WTC11 (cell line): ENCODE data around the gene FGF16. TPM values are rescaled to one million over a fixed set of nuclear protein-coding genes. Genes with fewer than 3 reads are reported as not detected.

Source experiments
- ATAC-seq: fragments of 200-7000 bp; cut with Tn5 transposase; 2 replicates; pipeline ENCODE4 v1.10.0; 2021; ENCODE audit warnings: mild to moderate bottlenecking, moderate library complexity
- CTCF ChIA-PET: fragments of 300-600 bp; sonication (Branson Sonifier 250); formaldehyde crosslinking; loops from one replicate; lab custom pipeline; 2021; ENCODE audit warnings: antibody characterized with exemption; lab: Charles Lee
- POLR2A ChIA-PET: fragments of 350-600 bp; sonication (Branson Sonifier 250); formaldehyde crosslinking; loops from one replicate; lab custom pipeline; 2021; ENCODE audit warnings: antibody characterized with exemption; lab: Charles Lee
- DNase-seq: peaks from one replicate; pipeline ENCODE4 v3.0.0; 2021; ENCODE audit warnings: low spot score
- H3K27ac Mint-ChIP-seq: 2 replicates; pipeline ENCODE4 v1.8.0; 2021; ENCODE audit warnings: mixed read lengths
- H3K27me3 Mint-ChIP-seq: 2 replicates; pipeline ENCODE4 v1.8.0; 2021; ENCODE audit warnings: low read depth, mild to moderate bottlenecking, moderate library complexity, mixed read lengths
- H3K36me3 Mint-ChIP-seq: 2 replicates; pipeline ENCODE4 v1.8.0; 2021; ENCODE audit warnings: mixed read lengths
- H3K4me1 Mint-ChIP-seq: 2 replicates; pipeline ENCODE4 v1.8.0; 2022; ENCODE audit warnings: mixed read lengths
- H3K4me3 Mint-ChIP-seq: 2 replicates; pipeline ENCODE4 v1.8.0; 2021; ENCODE audit warnings: mild to moderate bottlenecking, moderate library complexity, mixed read lengths
- H3K9me3 Mint-ChIP-seq: 2 replicates; pipeline ENCODE4 v1.8.0; 2021; ENCODE audit warnings: mixed read lengths
- GABPB1 ChIP-seq: sonication (generic); formaldehyde crosslinking; IDR thresholded peaks from 2 replicates; pipeline ENCODE4 v1.8.1; 2023; ENCODE audit warnings: mild to moderate bottlenecking, missing genetic modification reagents
- JAZF1 ChIP-seq: fragments of 250-450 bp; sonication (Bioruptor Pico); IDR thresholded peaks from 2 replicates; pipeline ENCODE4 v1.9.0; 2021; ENCODE audit warnings: moderate library complexity, mild to moderate bottlenecking, inconsistent platforms
- KAT7 ChIP-seq: sonication (generic); formaldehyde crosslinking; IDR thresholded peaks from 2 replicates; pipeline ENCODE4 v1.8.1; 2023; ENCODE audit warnings: missing genetic modification reagents, mild to moderate bottlenecking, borderline replicate concordance
- MXD4 ChIP-seq: fragments of 250-450 bp; sonication (Bioruptor Pico); IDR thresholded peaks from 2 replicates; pipeline ENCODE4 v1.8.0; 2021; ENCODE audit warnings: mild to moderate bottlenecking, moderate library complexity, borderline replicate concordance
- MYBL2 ChIP-seq: sonication (generic); formaldehyde crosslinking; IDR thresholded peaks from 2 replicates; pipeline ENCODE4 v1.8.1; 2023; ENCODE audit warnings: mild to moderate bottlenecking, moderate library complexity, missing genetic modification reagents
- NFATC4 ChIP-seq: fragments of 250-450 bp; sonication (Bioruptor Pico); IDR thresholded peaks from 2 replicates; pipeline ENCODE4 v1.9.0; 2021; ENCODE audit warnings: mild to moderate bottlenecking
- NFE2L1 ChIP-seq: sonication (generic); formaldehyde crosslinking; IDR thresholded peaks from 2 replicates; pipeline ENCODE4 v1.8.1; 2023; ENCODE audit warnings: missing genetic modification reagents
- NR2C2 ChIP-seq: sonication (generic); formaldehyde crosslinking; IDR thresholded peaks from 2 replicates; pipeline ENCODE4 v1.8.0; 2022; ENCODE audit warnings: mild to moderate bottlenecking, missing genetic modification reagents
- OVOL2 ChIP-seq: fragments of 250-450 bp; sonication (Bioruptor Pico); IDR thresholded peaks from 2 replicates; pipeline ENCODE4 v1.9.0; 2021; ENCODE audit warnings: mild to moderate bottlenecking, borderline replicate concordance
- SMAD4 ChIP-seq: sonication (generic); formaldehyde crosslinking; IDR thresholded peaks from 2 replicates; pipeline ENCODE4 v1.8.0; 2022; ENCODE audit warnings: mild to moderate bottlenecking, missing genetic modification reagents
- SOX15 ChIP-seq: fragments of 250-450 bp; sonication (Bioruptor Pico); IDR thresholded peaks from 2 replicates; pipeline ENCODE4 v1.9.0; 2021; ENCODE audit warnings: mild to moderate bottlenecking
- ZNF317 ChIP-seq: sonication (generic); formaldehyde crosslinking; IDR thresholded peaks from 2 replicates; pipeline ENCODE4 v1.8.1; 2023; ENCODE audit warnings: low read depth, mild to moderate bottlenecking, moderate library complexity, missing genetic modification reagents, borderline replicate concordance
- ZNF396 ChIP-seq: fragments of 250-450 bp; sonication (Bioruptor Pico); IDR thresholded peaks from 2 replicates; pipeline ENCODE4 v1.8.0; 2021; ENCODE audit warnings: mild to moderate bottlenecking, moderate library complexity, borderline replicate concordance
- ZNF671 ChIP-seq: fragments of 250-450 bp; sonication (Bioruptor Pico); IDR thresholded peaks from 2 replicates; pipeline ENCODE4 v1.8.0; 2021; ENCODE audit warnings: mild to moderate bottlenecking
- total RNA-seq: library from RNA; stranded (reverse); gene quantifications from 3 replicates; pipeline ENCODE4 v1.2.3, GENCODE V29; 2021
- TF ChIP-seq, protein P1 (sequence below): sonication (generic); formaldehyde crosslinking; IDR thresholded peaks from 2 replicates; pipeline ENCODE4 v1.8.1; 2022; ENCODE audit warnings: low read depth, missing genetic modification reagents, borderline replicate concordance
- TF ChIP-seq, protein P2 (sequence below): sonication (generic); formaldehyde crosslinking; conservative IDR thresholded peaks from 2 replicates; pipeline ENCODE4 v1.8.1; 2022; ENCODE audit warnings: mild to moderate bottlenecking, missing genetic modification reagents
- TF ChIP-seq, protein P3 (sequence below): sonication (generic); formaldehyde crosslinking; IDR thresholded peaks from 2 replicates; pipeline ENCODE4 v1.8.0; 2022; ENCODE audit warnings: mild to moderate bottlenecking, missing genetic modification reagents
- TF ChIP-seq, protein P4 (sequence below): sonication (generic); formaldehyde crosslinking; IDR thresholded peaks from 2 replicates; pipeline ENCODE4 v1.8.0; 2022; ENCODE audit warnings: mild to moderate bottlenecking, missing genetic modification reagents
- TF ChIP-seq, protein P5 (sequence below): sonication (generic); formaldehyde crosslinking; IDR thresholded peaks from 2 replicates; pipeline ENCODE4 v1.8.1; 2023; ENCODE audit warnings: mild to moderate bottlenecking, moderate library complexity, missing genetic modification reagents
- TF ChIP-seq, protein P6 (sequence below): sonication (generic); formaldehyde crosslinking; IDR thresholded peaks from 2 replicates; pipeline ENCODE4 v1.8.0; 2023; ENCODE audit warnings: missing genetic modification reagents
- TF ChIP-seq, protein P7 (sequence below): fragments of 250-450 bp; sonication (Bioruptor Pico); IDR thresholded peaks from 2 replicates; pipeline ENCODE4 v1.9.0; 2021; ENCODE audit warnings: mild to moderate bottlenecking
- TF ChIP-seq, protein P8 (sequence below): fragments of 250-450 bp; sonication (Bioruptor Pico); IDR thresholded peaks from 2 replicates; pipeline ENCODE4 v1.8.0; 2021; ENCODE audit warnings: mild to moderate bottlenecking

Gene FGF16
- total RNA-seq, 1 experiment from 2014 or later, result 1.6 TPM

DNA sequence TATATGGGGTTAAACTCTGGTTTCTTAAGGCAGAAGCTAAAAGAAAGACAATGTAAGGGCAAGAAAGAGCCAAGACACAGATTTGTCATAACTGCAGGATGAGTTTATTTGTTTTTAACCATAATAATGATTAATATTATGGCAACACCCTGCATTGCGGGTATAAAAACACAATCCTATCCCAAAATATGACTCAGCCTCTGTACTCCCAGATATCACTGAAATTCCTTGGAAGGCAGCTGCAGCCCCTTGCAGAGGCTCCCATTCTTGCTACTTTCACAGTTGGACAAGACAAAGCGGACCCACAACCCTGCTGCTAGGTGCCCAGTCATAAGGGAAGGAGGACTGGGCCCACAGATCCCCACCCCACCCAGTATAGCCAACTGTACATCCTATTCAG is 20.4 kb upstream of the FGF16 start:
- CTCF ChIA-PET, result no interaction called here
- no peak for ATAC-seq

DNA sequence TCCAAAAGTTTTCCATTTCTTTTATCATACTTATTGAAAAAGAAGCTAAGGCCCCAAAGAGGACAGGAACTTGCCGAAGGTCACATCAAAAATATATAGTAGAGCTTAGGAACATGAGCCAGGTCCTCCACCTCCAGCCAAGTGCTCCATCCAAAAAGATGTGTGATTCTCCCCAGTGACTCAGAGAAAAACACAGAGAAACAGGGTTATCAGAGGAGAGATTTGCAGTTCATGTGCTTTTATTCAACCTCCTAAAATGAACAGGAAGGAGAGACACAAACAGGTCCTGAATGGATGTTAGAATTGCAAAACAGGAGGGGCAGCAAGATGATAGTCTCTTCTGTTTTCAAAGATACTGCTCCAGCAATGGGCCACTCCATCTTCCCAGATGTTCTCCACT is 19.6 kb upstream of the FGF16 start:
- TF ChIP-seq NR2C2 (no peak), MYBL2 (CRISPR knock-in tag) (no peak), MXD4 (no peak)
- TF ChIP-seq, protein P1, sequence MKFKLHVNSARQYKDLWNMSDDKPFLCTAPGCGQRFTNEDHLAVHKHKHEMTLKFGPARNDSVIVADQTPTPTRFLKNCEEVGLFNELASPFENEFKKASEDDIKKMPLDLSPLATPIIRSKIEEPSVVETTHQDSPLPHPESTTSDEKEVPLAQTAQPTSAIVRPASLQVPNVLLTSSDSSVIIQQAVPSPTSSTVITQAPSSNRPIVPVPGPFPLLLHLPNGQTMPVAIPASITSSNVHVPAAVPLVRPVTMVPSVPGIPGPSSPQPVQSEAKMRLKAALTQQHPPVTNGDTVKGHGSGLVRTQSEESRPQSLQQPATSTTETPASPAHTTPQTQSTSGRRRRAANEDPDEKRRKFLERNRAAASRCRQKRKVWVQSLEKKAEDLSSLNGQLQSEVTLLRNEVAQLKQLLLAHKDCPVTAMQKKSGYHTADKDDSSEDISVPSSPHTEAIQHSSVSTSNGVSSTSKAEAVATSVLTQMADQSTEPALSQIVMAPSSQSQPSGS (CRISPR knock-in tag), result no peak
- TF ChIP-seq, protein P2, sequence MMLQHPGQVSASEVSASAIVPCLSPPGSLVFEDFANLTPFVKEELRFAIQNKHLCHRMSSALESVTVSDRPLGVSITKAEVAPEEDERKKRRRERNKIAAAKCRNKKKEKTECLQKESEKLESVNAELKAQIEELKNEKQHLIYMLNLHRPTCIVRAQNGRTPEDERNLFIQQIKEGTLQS (CRISPR knock-in tag), result no peak
- peaks cover 34% of the 10 kb centered on the region for H3K27me3 Mint-ChIP-seq
- ATAC-seq (no peak), DNase-seq (no peak)
- no peaks in the 10 kb centered on the region for H3K36me3 Mint-ChIP-seq
- no peak overlapping the region for H3K27ac Mint-ChIP-seq
- H3K4me3 Mint-ChIP-seq, result no peak overlapping the region
- 0 out of 2 replicates have a peak, but pooled peaks cover 3% of the 10 kb centered on the region for H3K9me3 Mint-ChIP-seq
- POLR2A ChIA-PET, result no interaction called here
- peaks cover 33% of the 10 kb centered on the region for H3K4me1 Mint-ChIP-seq
- CTCF ChIA-PET, result no interaction called here

More for the DNA sequence above, 20.4 kb upstream of the FGF16 start:
- Mint-ChIP-seq H3K4me1 (peaks cover 37% of the 10 kb centered on the region), H3K27ac (no peak overlapping the region), H3K36me3 (no peaks in the 10 kb centered on the region), H3K4me3 (no peak overlapping the region), H3K9me3 (0 out of 2 replicates have a peak, but pooled peaks cover 3% of the 10 kb centered on the region), H3K27me3 (peaks cover 34% of the 10 kb centered on the region)
- DNase-seq, result no peak
- TF ChIP-seq GABPB1 (CRISPR knock-in tag) (no peak), ZNF396 (CRISPR knock-in tag) (no peak)
- POLR2A ChIA-PET, result interaction anchor here (0.5 kb wide), 1 partner anchor 20 kb away, joined by 9 read pairs; no protein-coding TSS in a partner anchor

DNA sequence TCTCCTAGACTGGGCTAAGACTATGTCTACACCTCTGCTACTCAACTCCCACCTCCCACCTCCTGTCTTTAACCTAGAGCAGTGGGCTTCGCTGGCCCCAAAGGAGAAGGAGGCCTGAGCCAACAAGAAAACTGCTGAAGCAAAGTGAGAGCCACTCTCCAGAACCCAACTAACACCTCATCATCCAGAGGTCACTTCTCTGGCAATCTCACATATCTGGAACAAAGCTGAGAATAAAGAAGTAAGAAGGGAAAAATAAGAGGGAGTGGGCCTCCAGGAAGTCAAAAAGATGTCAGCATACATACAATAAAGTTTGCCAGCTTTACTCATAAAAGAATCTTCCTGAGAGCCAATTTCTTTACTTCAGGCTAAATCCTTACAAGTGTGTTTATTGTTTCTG is 18.6 kb upstream of the FGF16 start:
- Mint-ChIP-seq H3K4me3 (no peak overlapping the region), H3K27me3 (peaks cover 34% of the 10 kb centered on the region), H3K9me3 (0 out of 2 replicates have a peak, but pooled peaks cover 3% of the 10 kb centered on the region), H3K36me3 (no peaks in the 10 kb centered on the region), H3K4me1 (peaks cover 33% of the 10 kb centered on the region), H3K27ac (no peak overlapping the region)
- TF ChIP-seq, protein P1 (CRISPR knock-in tag), result no peak
- TF ChIP-seq KAT7 (CRISPR knock-in tag) (no peak), OVOL2 (CRISPR knock-in tag) (no peak), NFE2L1 (CRISPR knock-in tag) (no peak), ZNF671 (CRISPR knock-in tag) (no peak), NFATC4 (CRISPR knock-in tag) (no peak), JAZF1 (no peak), SMAD4 (no peak), SOX15 (CRISPR knock-in tag) (no peak), ZNF317 (CRISPR knock-in tag) (no peak)
- TF ChIP-seq, protein P3, sequence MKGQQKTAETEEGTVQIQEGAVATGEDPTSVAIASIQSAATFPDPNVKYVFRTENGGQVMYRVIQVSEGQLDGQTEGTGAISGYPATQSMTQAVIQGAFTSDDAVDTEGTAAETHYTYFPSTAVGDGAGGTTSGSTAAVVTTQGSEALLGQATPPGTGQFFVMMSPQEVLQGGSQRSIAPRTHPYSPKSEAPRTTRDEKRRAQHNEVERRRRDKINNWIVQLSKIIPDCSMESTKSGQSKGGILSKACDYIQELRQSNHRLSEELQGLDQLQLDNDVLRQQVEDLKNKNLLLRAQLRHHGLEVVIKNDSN, result no peak
- TF ChIP-seq, protein P4, sequence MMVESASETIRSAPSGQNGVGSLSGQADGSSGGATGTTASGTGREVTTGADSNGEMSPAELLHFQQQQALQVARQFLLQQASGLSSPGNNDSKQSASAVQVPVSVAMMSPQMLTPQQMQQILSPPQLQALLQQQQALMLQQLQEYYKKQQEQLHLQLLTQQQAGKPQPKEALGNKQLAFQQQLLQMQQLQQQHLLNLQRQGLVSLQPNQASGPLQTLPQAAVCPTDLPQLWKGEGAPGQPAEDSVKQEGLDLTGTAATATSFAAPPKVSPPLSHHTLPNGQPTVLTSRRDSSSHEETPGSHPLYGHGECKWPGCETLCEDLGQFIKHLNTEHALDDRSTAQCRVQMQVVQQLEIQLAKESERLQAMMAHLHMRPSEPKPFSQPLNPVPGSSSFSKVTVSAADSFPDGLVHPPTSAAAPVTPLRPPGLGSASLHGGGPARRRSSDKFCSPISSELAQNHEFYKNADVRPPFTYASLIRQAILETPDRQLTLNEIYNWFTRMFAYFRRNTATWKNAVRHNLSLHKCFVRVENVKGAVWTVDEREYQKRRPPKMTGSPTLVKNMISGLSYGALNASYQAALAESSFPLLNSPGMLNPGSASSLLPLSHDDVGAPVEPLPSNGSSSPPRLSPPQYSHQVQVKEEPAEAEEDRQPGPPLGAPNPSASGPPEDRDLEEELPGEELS (CRISPR knock-in tag), result no peak
- TF ChIP-seq, protein P5, sequence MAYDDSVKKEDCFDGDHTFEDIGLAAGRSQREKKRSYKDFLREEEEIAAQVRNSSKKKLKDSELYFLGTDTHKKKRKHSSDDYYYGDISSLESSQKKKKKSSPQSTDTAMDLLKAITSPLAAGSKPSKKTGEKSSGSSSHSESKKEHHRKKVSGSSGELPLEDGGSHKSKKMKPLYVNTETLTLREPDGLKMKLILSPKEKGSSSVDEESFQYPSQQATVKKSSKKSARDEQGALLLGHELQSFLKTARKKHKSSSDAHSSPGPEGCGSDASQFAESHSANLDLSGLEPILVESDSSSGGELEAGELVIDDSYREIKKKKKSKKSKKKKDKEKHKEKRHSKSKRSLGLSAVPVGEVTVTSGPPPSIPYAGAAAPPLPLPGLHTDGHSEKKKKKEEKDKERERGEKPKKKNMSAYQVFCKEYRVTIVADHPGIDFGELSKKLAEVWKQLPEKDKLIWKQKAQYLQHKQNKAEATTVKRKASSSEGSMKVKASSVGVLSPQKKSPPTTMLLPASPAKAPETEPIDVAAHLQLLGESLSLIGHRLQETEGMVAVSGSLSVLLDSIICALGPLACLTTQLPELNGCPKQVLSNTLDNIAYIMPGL (CRISPR knock-in tag), result no peak
- TF ChIP-seq, protein P6, sequence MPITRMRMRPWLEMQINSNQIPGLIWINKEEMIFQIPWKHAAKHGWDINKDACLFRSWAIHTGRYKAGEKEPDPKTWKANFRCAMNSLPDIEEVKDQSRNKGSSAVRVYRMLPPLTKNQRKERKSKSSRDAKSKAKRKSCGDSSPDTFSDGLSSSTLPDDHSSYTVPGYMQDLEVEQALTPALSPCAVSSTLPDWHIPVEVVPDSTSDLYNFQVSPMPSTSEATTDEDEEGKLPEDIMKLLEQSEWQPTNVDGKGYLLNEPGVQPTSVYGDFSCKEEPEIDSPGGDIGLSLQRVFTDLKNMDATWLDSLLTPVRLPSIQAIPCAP, result no peak
- TF ChIP-seq, protein P7, sequence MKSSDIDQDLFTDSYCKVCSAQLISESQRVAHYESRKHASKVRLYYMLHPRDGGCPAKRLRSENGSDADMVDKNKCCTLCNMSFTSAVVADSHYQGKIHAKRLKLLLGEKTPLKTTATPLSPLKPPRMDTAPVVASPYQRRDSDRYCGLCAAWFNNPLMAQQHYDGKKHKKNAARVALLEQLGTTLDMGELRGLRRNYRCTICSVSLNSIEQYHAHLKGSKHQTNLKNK (CRISPR knock-in tag), result no peak
- TF ChIP-seq, protein P8, sequence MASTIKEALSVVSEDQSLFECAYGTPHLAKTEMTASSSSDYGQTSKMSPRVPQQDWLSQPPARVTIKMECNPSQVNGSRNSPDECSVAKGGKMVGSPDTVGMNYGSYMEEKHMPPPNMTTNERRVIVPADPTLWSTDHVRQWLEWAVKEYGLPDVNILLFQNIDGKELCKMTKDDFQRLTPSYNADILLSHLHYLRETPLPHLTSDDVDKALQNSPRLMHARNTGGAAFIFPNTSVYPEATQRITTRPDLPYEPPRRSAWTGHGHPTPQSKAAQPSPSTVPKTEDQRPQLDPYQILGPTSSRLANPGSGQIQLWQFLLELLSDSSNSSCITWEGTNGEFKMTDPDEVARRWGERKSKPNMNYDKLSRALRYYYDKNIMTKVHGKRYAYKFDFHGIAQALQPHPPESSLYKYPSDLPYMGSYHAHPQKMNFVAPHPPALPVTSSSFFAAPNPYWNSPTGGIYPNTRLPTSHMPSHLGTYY (CRISPR knock-in tag), result no peak
- ChIA-PET POLR2A (no interaction called here), CTCF (no interaction called here)
- no peak for DNase-seq
- no peak for ATAC-seq
